IPS-NIHi11 (cell line): ENCODE data around the gene CASP10.
"Not testable (repeated sequence)": the region's sequence is repeated elsewhere in the genome, so short reads cannot be mapped to it uniquely, and the experiment has no call there.

Source experiments
- DNase-seq: peaks from one replicate; pipeline ENCODE4 v3.0.0; 2012; ENCODE audit warnings: mixed read lengths, low spot score

CASP10 gene

DNA sequence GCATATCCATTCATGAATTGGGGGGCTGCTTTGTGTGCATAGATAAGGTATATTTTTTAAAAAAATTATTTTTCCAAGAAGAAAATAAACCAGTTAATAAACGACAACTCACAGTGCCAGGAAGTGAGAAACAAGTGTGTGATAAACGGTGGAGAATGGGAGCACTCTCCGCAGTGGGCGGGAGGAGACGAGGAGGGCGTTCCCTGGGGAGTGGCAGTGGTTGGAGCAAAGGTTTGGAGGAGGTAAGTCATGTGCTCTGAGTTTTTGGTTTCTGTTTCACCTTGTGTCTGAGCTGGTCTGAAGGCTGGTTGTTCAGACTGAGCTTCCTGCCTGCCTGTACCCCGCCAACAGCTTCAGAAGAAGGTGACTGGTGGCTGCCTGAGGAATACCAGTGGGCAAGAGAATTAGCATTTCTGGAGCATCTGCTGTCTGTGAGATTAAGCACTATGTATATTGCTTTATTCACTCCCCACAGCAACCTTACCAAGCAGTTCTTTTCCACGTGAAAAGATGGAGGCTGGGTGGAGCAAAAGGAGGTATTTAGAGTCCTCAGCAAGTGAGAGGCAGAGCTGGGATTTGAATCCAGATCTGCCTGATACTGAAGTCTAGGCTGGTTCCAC, 50.4 kb downstream of the CASP10 start:
- peak; percentile 47 for DNase-seq

DNA sequence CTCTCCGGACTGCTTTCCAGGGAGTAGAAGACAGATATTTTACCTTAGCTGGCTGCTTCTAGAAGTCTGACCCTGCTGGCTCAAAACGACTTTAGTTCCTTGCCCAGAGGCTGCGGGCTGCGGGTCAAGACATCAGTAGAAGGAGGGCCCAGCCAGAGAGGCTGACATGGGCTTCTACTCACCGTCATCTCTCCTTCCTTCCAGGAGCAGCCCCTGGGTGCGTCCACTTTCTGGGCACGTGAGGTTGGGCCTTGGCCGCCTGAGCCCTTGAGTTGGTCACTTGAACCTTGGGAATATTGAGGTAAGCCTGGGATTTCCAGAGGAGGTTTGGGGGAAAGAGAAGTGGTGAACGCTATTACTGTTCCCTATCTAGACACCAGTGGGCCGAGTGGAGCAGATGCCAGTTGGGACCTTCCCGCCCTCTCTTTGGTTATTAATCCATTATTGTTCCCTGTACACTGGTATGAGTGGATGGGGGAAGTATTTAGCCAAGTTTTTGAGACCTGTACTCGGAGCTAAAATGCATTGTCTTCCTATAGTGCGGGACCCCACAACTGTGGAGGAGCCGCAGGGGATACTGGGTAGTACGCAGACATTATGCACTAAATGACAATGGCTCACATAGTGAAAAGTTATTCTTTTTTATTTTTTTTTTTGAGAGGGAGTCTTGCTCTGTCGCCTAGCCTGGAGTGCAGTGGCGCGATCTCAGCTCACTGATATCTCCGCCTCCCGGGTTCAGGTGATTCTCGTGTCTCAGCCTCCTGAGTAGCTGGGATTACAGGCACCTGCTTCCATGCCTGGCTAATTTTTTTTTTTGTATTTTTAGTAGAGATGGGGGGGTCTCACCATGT, 51.1 kb downstream of the CASP10 start:
- no peak for DNase-seq

DNA sequence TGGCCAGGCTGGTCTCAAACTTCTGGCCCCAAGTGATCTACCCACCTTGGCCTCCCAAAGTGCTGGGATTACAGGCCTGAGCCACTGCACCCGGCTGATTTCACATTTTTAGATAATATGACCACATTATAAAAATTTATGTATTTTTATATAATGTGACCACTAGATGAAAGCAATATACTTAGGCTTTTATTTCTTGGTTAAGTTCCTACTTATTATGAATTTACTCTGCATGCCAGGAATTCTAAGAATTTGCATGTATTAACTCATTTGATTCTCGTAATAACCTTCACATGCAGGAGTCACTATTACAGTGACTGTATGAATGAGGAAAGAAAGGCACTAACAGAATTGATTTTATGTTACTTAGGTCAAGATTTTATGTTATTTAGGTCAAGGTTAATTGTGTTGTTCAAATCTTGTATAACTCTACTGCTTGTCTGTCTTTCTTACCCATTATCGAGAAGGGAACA, 51.8 kb downstream of the CASP10 start:
- no peak for DNase-seq

DNA sequence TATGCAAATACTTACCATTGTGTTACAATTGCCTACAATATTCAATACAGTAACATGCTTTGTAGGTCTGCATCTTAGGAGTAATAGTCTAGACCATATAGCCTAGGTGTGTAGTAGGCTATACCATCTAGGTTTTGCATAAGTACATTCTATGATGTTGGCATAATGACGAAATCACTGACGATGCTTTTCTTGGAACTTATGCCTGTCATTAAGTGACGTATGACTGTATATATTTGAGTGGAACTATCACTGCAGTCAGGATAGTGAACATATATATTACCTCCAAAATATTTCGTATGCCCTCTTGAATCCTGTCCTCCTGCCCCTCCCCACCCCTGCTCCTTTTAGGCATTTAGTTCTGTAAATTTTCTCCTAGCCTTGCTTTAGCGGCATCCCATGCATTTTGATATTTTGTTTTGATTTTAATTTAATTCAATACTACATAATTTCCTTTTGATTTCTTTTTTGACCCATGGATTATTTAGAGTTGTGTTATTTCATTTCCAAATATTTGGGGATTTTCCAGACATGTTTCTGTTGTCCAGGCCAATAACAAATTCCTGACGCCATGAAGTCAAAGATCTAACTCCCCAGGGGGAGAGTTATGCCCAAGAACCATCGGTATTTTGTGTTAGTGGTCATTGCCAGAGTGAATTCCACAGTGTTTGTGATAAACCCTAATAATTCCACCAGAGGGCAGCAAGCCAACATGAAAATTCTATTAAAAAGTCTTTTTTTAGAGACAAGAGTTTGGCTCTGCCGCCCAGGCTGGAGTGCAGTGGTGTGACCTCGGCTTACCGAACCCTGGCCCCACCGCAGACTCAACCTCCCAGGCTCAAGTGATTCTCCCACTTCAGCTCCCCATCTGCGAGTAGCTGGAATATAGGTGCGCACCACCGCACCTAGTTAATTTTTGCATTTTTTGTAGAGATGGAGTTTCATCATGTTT, 53.2 kb downstream of the CASP10 start:
- DNase-seq: peak; percentile 34

DNA sequence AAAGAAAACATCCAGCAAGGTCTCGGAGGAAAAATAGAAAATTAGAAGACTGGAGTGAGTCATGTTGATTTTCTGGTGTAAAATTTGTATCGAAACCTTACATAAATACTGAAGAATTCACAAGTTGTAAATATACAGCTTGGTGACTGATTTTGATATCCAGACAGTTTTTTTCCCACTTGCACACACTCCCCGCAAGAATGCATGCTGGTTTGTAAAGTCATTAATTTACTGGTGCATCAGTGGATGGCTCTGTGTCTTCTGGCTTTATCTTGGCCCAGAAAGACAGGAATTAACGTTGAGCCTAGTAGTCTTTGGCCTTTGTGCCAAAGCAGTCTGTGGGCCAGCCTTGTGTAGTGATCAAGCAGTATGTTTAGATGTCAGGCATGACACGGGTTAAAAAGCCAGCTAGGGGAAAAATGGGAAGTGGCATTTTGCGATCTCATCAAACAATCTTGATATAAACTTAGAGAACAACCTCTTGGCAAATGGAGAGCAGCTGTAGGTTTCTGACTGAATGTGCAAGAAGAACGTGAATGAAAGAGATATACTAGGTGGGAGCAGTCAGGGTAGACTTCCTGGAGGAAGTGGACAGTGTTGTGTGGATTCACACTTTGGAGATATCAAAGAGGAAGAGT, 54.7 kb downstream of the CASP10 start:
- no peak for DNase-seq

DNA sequence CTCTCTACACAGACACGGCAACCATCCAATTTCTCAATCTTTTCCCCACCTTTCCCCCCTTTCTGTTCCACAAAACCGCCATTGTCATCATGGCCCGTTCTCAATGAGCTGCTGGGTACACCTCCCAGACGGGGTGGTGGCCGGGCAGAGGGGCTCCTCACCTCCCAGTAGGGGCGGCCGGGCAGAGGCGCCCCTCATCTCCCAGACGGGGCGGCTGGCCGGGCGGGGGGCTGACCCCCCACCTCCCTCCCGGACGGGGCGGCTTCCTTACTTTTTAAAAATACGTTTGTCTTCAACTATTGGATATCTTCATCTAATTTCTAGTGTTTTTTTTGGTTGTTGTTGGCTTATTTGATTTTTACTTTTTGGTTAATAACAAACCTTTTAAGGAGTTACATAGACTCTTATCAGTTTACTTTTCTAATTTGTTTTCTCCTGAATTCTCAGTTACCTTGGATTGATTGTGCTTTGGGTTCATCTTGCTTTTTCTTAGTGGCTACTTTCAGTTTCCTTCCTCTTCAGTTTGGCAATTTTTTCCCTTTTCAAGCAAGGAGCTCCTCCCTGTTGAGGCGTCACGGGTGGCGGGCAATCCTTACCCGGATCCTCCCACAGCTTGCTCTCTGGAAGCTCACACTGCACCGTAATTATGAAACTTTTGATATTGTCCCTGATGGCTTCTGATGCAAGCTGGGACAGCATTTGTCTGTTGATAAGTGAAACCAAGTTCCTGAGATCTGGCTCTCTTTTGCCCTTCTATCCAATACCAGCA, 56.4 kb downstream of the CASP10 start:
- not testable (repeated sequence) for DNase-seq

DNA sequence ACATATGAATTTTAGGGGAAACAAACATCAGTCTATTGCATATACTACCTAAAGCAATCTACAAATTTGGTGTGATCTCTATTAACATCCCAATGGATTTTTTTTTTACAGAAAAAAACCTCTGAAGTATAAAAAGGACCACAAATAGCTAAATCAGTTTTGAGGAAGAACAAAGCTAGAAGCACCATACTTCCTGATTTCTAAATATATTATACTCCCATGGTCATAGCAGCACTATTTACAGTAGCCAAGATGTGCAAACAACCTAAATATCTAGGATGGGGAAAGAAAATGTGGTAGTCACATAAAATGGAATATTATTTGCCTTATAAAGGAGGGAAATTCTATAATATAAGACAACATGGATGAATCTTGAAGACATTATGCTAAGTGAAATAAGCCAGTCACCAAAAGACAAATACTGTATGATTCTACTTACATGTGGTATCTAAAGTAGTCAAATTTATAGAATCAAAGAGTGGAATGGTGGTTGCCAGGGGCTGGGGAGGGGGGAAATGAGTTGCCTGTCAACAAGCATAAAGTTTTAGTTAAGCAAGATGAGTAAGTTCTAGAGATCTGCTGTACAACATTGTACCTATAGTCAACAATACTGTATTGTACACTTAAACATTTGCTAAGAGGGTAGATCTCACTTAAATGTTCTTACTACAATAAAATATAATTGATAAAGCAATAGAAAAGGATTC, 59.8 kb downstream of the CASP10 start:
- DNase-seq: no peak

DNA sequence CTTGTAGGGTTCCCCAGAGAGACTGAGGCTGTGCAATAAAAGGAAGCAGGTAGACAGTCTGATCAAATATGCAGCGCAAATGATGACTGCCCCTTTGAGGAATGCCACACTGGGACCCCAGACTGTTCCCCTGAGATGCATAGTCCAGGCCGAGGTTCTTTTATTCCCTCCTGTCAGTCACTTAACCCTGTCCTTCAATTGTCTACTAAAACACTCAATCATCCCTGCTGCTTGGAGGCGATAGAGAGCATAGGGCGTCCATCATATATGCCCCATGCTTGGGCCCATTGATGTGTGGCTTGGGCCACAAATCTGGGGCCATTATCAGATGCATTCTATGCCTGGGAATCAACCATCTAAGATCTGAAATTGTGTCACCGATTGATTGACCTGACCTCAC, 61.9 kb downstream of the CASP10 start:
- DNase-seq: no peak

DNA sequence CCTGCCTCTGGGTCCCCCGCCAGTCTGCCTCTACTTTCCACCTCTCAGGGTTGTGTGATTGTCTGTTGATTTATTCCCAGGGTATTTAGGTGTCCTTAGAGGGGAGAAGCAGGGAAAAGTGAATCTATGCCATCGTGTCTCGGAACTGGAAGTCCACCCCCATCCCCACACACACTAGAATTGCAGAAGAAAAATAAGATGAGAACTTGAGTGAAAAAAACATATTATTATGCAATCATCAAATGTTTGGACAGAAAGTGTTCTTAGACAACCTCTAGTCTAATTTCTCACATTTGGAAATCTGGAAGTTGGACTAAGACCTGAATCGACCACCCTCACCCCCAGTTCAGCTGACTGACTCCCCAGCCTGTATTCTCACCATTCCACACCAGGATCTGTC, 63.3 kb downstream of the CASP10 start:
- no peak for DNase-seq

DNA sequence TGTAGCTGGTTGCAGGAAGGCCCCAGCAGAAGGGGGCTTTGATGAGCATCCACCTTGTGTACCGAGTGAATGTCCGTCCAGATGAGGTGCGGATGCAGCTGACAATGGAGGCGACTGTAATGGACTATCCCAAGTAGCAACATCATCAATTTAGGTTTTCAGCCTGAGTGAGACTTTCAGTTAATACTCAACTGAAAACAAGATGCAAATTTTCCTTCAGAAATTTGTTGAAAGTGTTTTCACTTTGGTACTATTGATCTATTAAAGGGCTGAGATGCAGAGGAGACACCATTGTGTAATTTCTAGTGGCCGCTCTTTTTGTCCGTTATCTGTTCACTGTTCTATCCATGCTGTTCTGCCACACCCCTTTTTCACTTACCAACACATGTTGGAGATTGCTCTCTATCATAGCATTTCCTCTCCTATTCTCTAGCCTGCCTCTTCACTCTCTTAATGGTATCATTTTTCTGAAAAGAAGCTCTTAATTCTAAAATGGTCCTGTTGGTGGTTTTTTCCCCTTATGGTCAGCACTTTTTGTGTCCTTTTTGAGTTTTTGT, 65.4 kb downstream of the CASP10 start:
- DNase-seq: no peak

DNA sequence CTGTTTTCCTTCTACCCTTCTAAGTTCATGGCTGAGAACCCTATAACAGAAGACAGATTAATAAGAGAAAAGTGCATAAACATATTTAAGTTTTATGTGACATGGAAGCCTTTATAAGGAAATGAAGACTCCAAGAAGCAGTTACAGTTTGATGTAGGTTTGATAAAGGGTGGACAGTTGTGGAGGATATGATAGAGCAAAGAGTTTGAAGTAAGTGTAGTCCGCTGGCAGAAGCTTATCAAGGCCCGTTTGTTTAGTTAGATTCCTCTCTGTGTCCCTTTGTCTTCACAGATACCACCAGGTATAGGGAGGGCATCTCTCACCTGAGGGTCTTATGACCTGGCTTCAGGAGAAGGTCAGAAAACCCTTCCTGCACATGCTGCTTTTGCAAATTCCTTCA, 66.9 kb downstream of the CASP10 start:
- DNase-seq: no peak

DNA sequence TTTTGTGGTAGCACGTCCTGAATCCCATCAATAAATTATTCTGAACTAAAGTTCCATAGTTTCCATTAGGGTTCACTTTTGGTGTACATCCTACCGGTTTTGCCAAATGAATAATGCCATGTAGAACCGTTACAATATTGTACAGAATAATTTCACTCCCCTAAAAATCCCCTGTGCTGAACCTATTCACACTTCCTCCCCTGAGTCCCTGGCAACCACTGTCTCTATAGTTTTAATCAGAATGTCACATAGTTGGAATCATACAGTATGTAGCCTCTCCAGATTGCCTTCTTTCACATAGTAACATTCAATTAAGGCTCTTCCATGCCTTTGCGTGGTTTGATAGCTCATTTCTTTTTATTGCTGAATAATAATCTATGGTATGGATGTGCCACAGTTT, 67.8 kb downstream of the CASP10 start:
- no peak for DNase-seq

DNA sequence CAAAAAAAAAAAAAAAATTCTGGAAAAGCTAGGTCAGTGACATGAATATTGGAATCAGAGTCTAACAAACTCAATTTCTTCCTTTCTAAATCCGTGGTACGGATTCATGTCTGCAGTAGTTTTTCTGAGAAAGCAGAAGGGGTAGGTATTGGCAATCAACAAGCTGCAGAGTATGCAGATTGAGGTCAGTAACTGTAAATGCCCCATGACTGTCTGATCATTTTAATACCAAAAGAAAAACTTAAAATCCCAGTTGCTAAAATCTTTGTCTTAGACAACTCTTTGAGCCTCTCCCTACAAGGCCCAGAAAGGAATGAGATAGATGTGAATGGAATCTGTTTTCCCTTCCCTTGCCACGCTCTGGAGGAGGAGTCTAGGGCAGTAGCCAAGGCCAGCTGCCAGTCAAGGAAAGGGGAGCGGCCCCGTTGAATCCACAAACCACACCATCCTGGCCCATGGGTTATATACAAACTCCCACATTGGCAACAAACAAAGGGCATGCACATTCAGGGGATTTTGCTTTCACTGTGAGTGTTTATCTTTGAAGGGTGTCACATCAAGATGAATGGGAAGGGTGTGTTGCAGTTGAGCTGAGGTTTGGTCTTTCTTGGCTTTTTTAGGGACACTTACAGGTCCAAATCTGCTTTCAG, 71.3 kb downstream of the CASP10 start:
- DNase-seq: peak; percentile 53

DNA sequence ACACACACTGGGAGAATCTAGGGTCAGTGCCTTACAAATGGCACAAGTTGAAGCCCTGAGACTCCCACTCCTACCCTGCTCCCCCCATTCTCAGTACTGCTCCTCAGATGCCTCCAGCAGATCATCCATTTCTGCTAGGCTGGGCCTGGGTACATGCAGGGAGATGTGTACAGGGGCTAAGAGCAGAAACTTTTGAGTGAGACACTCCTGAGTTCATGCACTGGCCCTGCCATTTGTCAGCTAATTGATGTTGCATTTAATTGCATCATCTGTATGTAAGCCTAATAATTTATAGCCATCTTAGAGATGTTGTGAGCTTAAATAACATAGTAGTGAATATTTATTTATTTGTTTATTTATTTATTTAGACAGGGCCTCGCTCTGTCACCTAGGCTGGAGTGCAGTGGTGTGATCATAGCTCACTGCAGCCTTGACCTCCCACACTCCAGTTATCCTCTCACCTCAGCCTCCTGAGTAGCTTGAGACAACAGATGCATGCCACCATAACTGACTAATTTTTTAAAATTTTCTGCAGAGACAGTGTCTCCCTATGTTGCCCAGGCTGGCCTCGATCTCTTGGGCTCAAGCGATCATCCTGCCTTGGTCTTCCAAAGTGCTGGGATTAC, 72.6 kb downstream of the CASP10 start:
- no peak for DNase-seq

DNA sequence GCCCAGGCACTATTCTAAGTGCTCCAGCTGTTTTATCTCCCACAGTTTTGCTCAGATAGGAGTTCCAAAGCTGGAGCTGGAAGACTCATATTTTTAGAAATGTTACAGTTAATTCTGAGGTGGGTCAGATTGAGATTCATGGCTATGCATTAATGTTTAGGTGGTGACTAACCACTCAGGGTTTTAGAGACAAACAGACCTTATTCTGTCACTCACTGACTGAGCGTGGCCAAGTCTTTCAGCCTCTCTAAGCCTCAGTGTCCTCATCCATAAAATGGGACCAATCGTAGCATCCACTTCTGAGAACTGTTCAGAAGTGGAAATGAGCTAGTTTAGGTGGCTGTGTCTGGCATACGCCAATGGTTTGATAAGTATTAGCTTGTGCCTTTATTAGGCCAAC, 73.1 kb downstream of the CASP10 start:
- DNase-seq: no peak

DNA sequence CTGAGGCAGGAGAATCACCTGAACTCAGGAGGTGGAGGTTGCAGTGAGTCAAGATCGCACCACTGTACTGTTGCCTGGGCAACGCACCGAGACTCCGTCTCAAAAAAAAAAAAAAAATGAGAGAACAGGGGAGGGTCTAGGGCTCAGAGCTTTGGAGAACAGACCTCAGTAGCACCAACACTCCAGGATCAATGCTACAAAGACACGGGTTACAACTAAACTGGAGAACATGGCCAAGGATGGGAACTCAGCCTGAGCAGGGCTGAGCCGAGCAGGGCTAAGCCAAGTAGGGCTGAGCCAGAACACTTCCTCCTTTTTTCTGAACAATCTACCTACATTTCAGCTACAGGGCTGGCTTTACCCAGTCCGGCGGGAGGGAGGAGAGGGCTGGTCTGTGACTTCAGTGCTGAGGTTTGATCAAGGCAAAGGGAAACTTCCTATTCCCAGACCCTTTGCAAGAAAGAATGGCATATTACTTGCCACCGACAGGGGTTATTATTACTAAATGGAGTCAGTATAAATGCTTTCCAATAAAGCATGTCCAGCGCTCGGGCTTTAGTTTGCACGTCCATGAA, 74.5 kb downstream of the CASP10 start:
- peak; percentile 49 for DNase-seq

DNA sequence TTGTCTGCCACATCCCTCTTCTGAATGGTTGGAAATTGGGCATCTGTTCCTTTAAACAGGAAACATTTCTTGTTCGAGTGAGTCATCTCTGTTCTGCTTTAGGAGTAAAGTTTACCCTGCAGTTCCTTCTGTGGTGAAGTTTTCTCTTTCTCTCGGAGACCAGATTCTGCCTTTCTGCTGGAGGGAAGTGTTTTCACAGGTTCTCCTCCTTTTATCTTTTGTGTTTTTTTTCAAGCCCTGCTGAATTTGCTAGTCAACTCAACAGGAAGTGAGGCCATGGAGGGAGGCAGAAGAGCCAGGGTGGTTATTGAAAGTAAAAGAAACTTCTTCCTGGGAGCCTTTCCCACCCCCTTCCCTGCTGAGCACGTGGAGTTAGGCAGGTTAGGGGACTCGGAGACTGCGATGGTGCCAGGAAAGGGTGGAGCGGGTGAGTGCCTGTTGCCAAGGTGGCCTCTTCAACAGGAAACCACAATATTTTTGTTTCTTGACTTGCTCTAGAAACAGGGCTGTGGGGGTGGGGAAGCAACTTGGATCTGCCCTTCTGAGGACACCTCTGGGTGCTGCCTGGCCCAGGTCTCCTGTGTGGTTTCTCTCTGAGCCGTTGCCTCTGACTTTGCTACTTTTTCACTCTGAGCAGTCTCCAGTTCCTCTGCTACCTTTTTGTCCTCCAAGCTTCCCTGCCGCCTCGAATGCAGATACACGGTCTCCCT, 75.2 kb downstream of the CASP10 start:
- peak; percentile 64 for DNase-seq
